ENCODE measurements around the gene SLC6A13.

DNA sequence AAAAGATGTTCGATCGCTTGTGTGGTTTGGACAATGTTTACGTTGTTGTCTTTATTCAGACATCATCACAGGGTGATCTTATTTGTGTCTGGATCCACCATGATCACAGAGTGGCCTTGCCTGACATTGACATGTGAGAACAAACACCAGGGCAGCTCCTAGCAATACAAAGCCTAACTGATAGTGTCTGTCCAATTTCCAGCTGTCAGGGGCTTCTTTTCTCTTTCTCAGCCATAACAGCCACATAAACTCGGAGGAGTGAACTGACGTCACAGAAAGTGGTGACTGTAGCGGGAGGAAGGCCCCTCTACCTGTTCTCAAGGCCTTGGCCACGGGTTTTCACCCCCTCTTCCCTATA is 5.8 kb upstream of the SLC6A13 start:
- TF ChIP-seq TAF1 (IDR thresholded peaks at IDR 0.05; ENCODE audit: low read depth), result no peak
- TF ChIP-seq EZH2 (IDR thresholded peaks at IDR 0.05; ENCODE audit: borderline replicate concordance, insufficient read depth, low read length, poor library complexity, severe bottlenecking), result no peak
- TF ChIP-seq, protein P1, sequence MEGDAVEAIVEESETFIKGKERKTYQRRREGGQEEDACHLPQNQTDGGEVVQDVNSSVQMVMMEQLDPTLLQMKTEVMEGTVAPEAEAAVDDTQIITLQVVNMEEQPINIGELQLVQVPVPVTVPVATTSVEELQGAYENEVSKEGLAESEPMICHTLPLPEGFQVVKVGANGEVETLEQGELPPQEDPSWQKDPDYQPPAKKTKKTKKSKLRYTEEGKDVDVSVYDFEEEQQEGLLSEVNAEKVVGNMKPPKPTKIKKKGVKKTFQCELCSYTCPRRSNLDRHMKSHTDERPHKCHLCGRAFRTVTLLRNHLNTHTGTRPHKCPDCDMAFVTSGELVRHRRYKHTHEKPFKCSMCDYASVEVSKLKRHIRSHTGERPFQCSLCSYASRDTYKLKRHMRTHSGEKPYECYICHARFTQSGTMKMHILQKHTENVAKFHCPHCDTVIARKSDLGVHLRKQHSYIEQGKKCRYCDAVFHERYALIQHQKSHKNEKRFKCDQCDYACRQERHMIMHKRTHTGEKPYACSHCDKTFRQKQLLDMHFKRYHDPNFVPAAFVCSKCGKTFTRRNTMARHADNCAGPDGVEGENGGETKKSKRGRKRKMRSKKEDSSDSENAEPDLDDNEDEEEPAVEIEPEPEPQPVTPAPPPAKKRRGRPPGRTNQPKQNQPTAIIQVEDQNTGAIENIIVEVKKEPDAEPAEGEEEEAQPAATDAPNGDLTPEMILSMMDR (IDR thresholded peaks at IDR 0.05; ENCODE audit: poor library complexity, severe bottlenecking), result no peak
- TF ChIP-seq, protein P2, sequence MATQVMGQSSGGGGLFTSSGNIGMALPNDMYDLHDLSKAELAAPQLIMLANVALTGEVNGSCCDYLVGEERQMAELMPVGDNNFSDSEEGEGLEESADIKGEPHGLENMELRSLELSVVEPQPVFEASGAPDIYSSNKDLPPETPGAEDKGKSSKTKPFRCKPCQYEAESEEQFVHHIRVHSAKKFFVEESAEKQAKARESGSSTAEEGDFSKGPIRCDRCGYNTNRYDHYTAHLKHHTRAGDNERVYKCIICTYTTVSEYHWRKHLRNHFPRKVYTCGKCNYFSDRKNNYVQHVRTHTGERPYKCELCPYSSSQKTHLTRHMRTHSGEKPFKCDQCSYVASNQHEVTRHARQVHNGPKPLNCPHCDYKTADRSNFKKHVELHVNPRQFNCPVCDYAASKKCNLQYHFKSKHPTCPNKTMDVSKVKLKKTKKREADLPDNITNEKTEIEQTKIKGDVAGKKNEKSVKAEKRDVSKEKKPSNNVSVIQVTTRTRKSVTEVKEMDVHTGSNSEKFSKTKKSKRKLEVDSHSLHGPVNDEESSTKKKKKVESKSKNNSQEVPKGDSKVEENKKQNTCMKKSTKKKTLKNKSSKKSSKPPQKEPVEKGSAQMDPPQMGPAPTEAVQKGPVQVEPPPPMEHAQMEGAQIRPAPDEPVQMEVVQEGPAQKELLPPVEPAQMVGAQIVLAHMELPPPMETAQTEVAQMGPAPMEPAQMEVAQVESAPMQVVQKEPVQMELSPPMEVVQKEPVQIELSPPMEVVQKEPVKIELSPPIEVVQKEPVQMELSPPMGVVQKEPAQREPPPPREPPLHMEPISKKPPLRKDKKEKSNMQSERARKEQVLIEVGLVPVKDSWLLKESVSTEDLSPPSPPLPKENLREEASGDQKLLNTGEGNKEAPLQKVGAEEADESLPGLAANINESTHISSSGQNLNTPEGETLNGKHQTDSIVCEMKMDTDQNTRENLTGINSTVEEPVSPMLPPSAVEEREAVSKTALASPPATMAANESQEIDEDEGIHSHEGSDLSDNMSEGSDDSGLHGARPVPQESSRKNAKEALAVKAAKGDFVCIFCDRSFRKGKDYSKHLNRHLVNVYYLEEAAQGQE (IDR thresholded peaks at IDR 0.05; ENCODE audit: borderline replicate concordance), result no peak
- TF ChIP-seq POLR2AphosphoS5 (IDR thresholded peaks at IDR 0.05), result no peak
- TF ChIP-seq RAD21 (conservative IDR thresholded peaks at IDR 0.05), result no peak
- no peak for TF ChIP-seq SMC3 (conservative IDR thresholded peaks at IDR 0.05; ENCODE audit: poor library complexity)

All from neural cell (in vitro differentiated cells).